GM10266 (cell line): Measurements from ENCODE around the gene NOM1.

Experiments used
- DNase-seq: peaks from one replicate; pipeline ENCODE4 v3.0.0; 2012; ENCODE audit errors: extremely low spot score
- TF ChIP-seq, protein P1 (sequence below): IDR thresholded peaks from 2 replicates; pipeline ENCODE4 v1.5.1; 2012; ENCODE audit warnings: mild to moderate bottlenecking, low read depth; ENCODE audit not compliant: control insufficient read depth, insufficient read depth; ENCODE audit errors: missing control alignments

NOM1 gene

GRCh38 chr7:157021871-157022680, 72.6 kb downstream of the NOM1 start:
- TF ChIP-seq, protein P1, sequence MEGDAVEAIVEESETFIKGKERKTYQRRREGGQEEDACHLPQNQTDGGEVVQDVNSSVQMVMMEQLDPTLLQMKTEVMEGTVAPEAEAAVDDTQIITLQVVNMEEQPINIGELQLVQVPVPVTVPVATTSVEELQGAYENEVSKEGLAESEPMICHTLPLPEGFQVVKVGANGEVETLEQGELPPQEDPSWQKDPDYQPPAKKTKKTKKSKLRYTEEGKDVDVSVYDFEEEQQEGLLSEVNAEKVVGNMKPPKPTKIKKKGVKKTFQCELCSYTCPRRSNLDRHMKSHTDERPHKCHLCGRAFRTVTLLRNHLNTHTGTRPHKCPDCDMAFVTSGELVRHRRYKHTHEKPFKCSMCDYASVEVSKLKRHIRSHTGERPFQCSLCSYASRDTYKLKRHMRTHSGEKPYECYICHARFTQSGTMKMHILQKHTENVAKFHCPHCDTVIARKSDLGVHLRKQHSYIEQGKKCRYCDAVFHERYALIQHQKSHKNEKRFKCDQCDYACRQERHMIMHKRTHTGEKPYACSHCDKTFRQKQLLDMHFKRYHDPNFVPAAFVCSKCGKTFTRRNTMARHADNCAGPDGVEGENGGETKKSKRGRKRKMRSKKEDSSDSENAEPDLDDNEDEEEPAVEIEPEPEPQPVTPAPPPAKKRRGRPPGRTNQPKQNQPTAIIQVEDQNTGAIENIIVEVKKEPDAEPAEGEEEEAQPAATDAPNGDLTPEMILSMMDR = no peak
- DNase-seq = no peak
